Panc1 (cell line): ENCODE data around the gene PGA4. TPM values are rescaled to one million over a fixed set of nuclear protein-coding genes. Genes with fewer than 3 reads are reported as not detected.

Source experiments
- ATAC-seq: fragments of 200-7000 bp; cut with Tn5 transposase; 2 replicates; pipeline ENCODE4 v1.9.1; 2020; ENCODE audit warnings: mild to moderate bottlenecking, moderate library complexity
- BruUV-seq: library from RNA; stranded (reverse); fragments of 400-500 nt; replicated peaks from 2 replicates; lab custom pipeline; 2021; lab: Mats Ljungman, UMichigan
- CTCF ChIA-PET: fragments of 300-600 bp; sonication (Branson Sonifier 250); formaldehyde crosslinking; loops from one replicate; lab custom pipeline; 2022; ENCODE audit warnings: antibody characterized with exemption; lab: Charles Lee
- POLR2A ChIA-PET: fragments of 300-600 bp; sonication (Branson Sonifier 250); formaldehyde crosslinking; loops from one replicate; lab custom pipeline; 2022; ENCODE audit warnings: antibody characterized with exemption; lab: Charles Lee
- DNase-seq: peaks from one replicate; pipeline ENCODE4 v3.0.0-alpha.2; 2010; ENCODE audit warnings: low read depth, low spot score
- H3K27ac ChIP-seq: 2 replicates; pipeline ENCODE4 v1.5.1; 2011; ENCODE audit warnings: mild to moderate bottlenecking, low read length, inconsistent platforms
- H3K27me3 ChIP-seq: fragments of 200-500 bp; sonication (Bioruptor generic); 2 replicates; pipeline ENCODE4 v1.6.0; 2014; ENCODE audit warnings: low read length, inconsistent platforms; ENCODE audit not compliant: control insufficient read depth, insufficient read depth
- H3K36me3 ChIP-seq: fragments of 200-500 bp; sonication (Bioruptor generic); 2 replicates; pipeline ENCODE4 v1.5.1; 2014; ENCODE audit warnings: inconsistent platforms, mild to moderate bottlenecking, low read length, moderate library complexity; ENCODE audit not compliant: control insufficient read depth, insufficient read depth
- H3K4me1 ChIP-seq: 2 replicates; pipeline ENCODE4 v1.5.1; 2011; ENCODE audit warnings: inconsistent platforms, mild to moderate bottlenecking, low read length, moderate library complexity; ENCODE audit not compliant: control insufficient read depth, insufficient read depth
- H3K4me3 ChIP-seq, 2 experiments: 2 replicates each; pipeline ENCODE4 v1.5.1; 2011 to 2012; ENCODE audit warnings: low read depth in 2 of 2, low read length in 2 of 2, mild to moderate bottlenecking in 2 of 2, inconsistent platforms in 1 of 2, moderate library complexity in 1 of 2
- H3K9me3 ChIP-seq: fragments of 200-500 bp; sonication (Bioruptor generic); 2 replicates; pipeline ENCODE4 v1.5.1; 2014; ENCODE audit warnings: low read depth, mild to moderate bottlenecking, inconsistent platforms, low read length, moderate library complexity; ENCODE audit not compliant: control insufficient read depth, insufficient read depth
- POLR2AphosphoS5 ChIP-seq: IDR thresholded peaks from 2 replicates; pipeline ENCODE4 v1.6.1; 2012; ENCODE audit warnings: mild to moderate bottlenecking, low read depth, low read length, moderate library complexity
- SIN3A ChIP-seq: IDR thresholded peaks from 2 replicates; pipeline ENCODE4 v1.6.1; 2012; ENCODE audit warnings: low read depth, mild to moderate bottlenecking, low read length, moderate library complexity, borderline replicate concordance; ENCODE audit not compliant: insufficient read depth
- TCF7L2 ChIP-seq: IDR thresholded peaks from 2 replicates; pipeline ENCODE4 v1.6.1; 2011; ENCODE audit warnings: mild to moderate bottlenecking, low read depth, low read length, inconsistent platforms
- in situ Hi-C: cut with HindIII; loops from 2 replicates; pipeline ENCODE4 v1.10.0; 2016; ENCODE audit warnings: low sequenced_read_pairs, low pct_unique_long_range_greater_than_20kb
- intact Hi-C: fragments of 100-400 bp; cut with micrococcal nuclease; formaldehyde crosslinking; loops from one replicate; pipeline ENCODE4 v1.10.0; 2022; ENCODE audit not compliant: unreplicated experiment
- total RNA-seq: library from RNA; stranded (reverse); gene quantifications from one replicate; pipeline ENCODE4 v1.2.1, GENCODE V29; 2021; ENCODE audit not compliant: unreplicated experiment
- TF ChIP-seq, protein P1 (sequence below), 2 experiments: IDR thresholded peaks; 2 replicates each; pipeline ENCODE4 v1.6.1; 2011 to 2012; ENCODE audit warnings: low read depth in 2 of 2, control low read depth in 1 of 2, low read length in 1 of 2, mild to moderate bottlenecking in 1 of 2, moderate library complexity in 1 of 2; ENCODE audit not compliant: insufficient read depth in 1 of 2
- TF ChIP-seq, protein P2 (sequence below): fragments of 450-650 bp; IDR thresholded peaks from 2 replicates; pipeline ENCODE4 v1.5.1; 2017; ENCODE audit warnings: mild to moderate bottlenecking

The PGA4 gene
- total RNA-seq, 1 experiment from 2014 or later: not detected

DNA sequence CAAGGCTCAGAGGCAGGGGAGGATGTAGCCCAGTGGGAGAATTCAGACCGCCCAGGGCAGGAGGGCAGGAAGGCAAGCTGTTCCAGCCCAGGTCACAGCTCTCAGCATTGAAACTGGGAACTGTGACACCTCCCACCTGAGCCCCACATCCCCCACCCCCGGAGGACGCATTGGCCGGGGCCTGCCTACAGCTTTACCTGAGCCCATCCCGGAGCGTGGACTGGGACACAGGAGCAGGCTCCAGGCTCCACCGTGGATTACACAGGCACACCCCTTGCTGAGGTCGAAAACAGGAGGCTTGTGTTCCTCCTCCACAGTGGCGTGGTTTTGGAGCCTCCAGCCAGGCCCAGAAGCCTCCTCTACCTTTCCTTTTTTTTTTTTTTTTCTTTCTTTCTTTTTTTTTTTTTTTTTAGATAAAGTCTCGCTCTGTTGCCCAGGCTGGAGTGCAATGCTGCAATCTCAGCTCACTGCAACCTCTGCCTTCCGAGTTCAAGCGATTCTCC lies 27.9 kb upstream of the PGA4 start:
- TF ChIP-seq TCF7L2 (no peak), SIN3A (no peak), POLR2AphosphoS5 (no peak)
- TF ChIP-seq, protein P1, sequence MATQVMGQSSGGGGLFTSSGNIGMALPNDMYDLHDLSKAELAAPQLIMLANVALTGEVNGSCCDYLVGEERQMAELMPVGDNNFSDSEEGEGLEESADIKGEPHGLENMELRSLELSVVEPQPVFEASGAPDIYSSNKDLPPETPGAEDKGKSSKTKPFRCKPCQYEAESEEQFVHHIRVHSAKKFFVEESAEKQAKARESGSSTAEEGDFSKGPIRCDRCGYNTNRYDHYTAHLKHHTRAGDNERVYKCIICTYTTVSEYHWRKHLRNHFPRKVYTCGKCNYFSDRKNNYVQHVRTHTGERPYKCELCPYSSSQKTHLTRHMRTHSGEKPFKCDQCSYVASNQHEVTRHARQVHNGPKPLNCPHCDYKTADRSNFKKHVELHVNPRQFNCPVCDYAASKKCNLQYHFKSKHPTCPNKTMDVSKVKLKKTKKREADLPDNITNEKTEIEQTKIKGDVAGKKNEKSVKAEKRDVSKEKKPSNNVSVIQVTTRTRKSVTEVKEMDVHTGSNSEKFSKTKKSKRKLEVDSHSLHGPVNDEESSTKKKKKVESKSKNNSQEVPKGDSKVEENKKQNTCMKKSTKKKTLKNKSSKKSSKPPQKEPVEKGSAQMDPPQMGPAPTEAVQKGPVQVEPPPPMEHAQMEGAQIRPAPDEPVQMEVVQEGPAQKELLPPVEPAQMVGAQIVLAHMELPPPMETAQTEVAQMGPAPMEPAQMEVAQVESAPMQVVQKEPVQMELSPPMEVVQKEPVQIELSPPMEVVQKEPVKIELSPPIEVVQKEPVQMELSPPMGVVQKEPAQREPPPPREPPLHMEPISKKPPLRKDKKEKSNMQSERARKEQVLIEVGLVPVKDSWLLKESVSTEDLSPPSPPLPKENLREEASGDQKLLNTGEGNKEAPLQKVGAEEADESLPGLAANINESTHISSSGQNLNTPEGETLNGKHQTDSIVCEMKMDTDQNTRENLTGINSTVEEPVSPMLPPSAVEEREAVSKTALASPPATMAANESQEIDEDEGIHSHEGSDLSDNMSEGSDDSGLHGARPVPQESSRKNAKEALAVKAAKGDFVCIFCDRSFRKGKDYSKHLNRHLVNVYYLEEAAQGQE (IDR thresholded peaks at IDR 0.05; ENCODE audit: insufficient read depth in 1 of 2, low read depth in 2 of 2, low read length in 1 of 2): no peak
- TF ChIP-seq, protein P2, sequence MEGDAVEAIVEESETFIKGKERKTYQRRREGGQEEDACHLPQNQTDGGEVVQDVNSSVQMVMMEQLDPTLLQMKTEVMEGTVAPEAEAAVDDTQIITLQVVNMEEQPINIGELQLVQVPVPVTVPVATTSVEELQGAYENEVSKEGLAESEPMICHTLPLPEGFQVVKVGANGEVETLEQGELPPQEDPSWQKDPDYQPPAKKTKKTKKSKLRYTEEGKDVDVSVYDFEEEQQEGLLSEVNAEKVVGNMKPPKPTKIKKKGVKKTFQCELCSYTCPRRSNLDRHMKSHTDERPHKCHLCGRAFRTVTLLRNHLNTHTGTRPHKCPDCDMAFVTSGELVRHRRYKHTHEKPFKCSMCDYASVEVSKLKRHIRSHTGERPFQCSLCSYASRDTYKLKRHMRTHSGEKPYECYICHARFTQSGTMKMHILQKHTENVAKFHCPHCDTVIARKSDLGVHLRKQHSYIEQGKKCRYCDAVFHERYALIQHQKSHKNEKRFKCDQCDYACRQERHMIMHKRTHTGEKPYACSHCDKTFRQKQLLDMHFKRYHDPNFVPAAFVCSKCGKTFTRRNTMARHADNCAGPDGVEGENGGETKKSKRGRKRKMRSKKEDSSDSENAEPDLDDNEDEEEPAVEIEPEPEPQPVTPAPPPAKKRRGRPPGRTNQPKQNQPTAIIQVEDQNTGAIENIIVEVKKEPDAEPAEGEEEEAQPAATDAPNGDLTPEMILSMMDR: no peak
- DNase-seq (no peak), ATAC-seq (peak; percentile 65; the same call in 1 of the 2 replicates)
- no peaks in the 10 kb centered on the region for H3K9me3 ChIP-seq
- intact Hi-C loops: no loop called here
- CTCF ChIA-PET: no interaction called here
- no peaks in the 10 kb centered on the region for H3K36me3 ChIP-seq
- no peak overlapping the region for H3K27ac ChIP-seq
- in situ Hi-C loops: no loop called here
- no peak overlapping the region for H3K4me3 ChIP-seq
- no TSS peak for BruUV-seq
- H3K27me3 ChIP-seq: peaks cover 4% of the 10 kb centered on the region; the same call in 1 of the 2 replicates
- POLR2A ChIA-PET: interaction anchor here (0.6 kb wide), 1 partner anchor 133 kb away, joined by 3 read pairs; no protein-coding TSS in a partner anchor
- no peaks in the 10 kb centered on the region for H3K4me1 ChIP-seq

DNA sequence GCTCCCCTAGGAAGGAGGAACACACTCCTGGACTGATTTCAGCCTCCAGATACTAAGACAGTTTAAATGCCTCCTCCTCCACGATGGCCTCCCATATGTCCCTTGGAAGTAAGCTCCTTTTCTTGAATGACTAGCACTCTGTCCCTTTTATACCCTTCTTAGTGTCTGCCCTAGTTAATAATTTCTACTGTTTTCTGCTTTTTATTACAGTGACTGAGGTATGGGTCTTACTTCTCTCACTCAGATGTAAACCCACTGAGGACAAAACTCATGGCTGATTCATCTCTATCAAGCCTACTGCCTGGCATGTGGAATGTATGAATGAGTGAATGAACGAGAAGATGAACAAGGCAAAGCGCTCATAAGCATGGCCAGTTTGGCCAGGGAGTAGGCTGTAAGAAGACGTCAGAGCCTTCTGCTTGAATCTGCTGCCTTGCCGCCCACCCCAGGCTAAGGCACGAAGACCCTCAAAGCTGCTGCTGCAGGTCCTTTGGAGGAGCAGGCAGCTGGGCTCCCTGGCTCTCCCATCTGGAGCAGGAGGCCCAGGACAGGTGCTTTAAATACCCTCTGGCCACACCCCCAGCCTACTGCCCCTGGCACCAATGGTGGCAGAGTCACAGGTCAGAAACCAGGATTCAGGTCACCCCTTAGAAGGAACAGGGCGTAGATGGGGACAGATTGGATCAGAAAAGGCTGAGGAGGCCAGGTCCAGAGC lies 27.0 kb upstream of the PGA4 start:
- DNase-seq: no peak
- TF ChIP-seq SIN3A (no peak), POLR2AphosphoS5 (no peak), TCF7L2 (no peak)
- TF ChIP-seq, protein P1 (IDR thresholded peaks at IDR 0.05; ENCODE audit: insufficient read depth in 1 of 2, low read depth in 2 of 2, low read length in 1 of 2): no peak
- TF ChIP-seq, protein P2: no peak
- Histone ChIP-seq H3K4me3 (no peak overlapping the region), H3K27ac (no peak overlapping the region), H3K4me1 (no peaks in the 10 kb centered on the region), H3K9me3 (no peaks in the 10 kb centered on the region), H3K27me3 (peaks cover 4% of the 10 kb centered on the region; the same call in 1 of the 2 replicates), H3K36me3 (no peaks in the 10 kb centered on the region)
- ATAC-seq: no peak
- intact Hi-C loops (no loop called here), in situ Hi-C loops (no loop called here)
- BruUV-seq: no TSS peak
- ChIA-PET POLR2A (no interaction called here), CTCF (no interaction called here)
